ENCODE results near the gene PHF5A.

DNA sequence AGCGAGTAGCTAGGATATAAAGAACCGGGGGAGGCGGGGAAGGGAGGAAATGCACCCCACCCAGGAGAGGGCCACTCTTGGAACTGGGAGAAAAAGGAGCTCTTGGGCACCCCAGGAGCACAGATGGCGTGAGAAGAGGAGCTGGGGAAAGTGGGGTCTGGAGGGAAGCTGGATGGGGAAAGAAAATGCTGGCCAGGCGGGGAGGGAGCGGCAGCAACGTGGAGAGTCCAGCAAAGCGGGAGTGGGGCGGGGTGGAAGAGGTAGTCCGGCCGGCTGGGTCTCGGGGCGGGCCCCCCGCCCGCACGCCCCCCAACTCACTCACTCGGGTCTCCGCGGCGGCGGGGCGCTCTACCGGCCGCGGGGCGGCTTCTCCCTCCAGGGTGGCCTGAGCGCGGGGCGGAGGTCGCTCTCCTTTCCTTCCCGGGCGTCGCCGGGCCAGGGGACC is 22.4 kb downstream of the PHF5A start:
- no peak for TF ChIP-seq REST (IDR thresholded peaks at IDR 0.05; ENCODE audit: insufficient read depth in 1 of 2, low read depth in 2 of 2, low read length in 2 of 2)
- TF ChIP-seq SIN3A (IDR thresholded peaks at IDR 0.05; ENCODE audit: borderline replicate concordance, insufficient read depth, low read length) = no peak
- TF ChIP-seq POLR2AphosphoS5 (IDR thresholded peaks at IDR 0.05; ENCODE audit: low read depth, low read length) = no peak
